A549 (cell line): ENCODE data around the gene HMCN1. TPM values are rescaled to one million over a fixed set of nuclear protein-coding genes. Genes with fewer than 3 reads are reported as not detected.

Experiments used
- MAFK ChIP-seq: fragments of 450-650 bp; IDR thresholded peaks from 2 replicates; pipeline ENCODE4 v1.6.1; 2014; ENCODE audit not compliant: partially characterized antibody
- ZNF302 ChIP-seq: fragments of 250-450 bp; sonication (Bioruptor Pico); IDR thresholded peaks from 2 replicates; pipeline ENCODE4 v1.9.0; 2021; ENCODE audit warnings: inconsistent platforms, mild to moderate bottlenecking, moderate library complexity
- polyA plus RNA-seq, 4 experiments: library from polyadenylated mRNA; depleted of rRNA in 3 of 4; stranded (reverse); fragments of >200 nt; fragmentation: RNase III in 1 of 4; extraction: RNeasy Plus Mini Kit Qiagen cat#74134 plus additional on column Dnase treatment in 1 of 4; gene quantifications; 2 replicates in 3 of 4; 3 replicates in 1 of 4; pipeline ENCODE4 v1.2.3, GENCODE V29; 2011 to 2017

HMCN1 gene
- polyA plus RNA-seq, 2 of the 4 experiments (the other 2 are of a cell fraction), result 0.03 to 0.06 TPM

GRCh38 chr1:186240436-186240835 lies 506.2 kb downstream of the HMCN1 start (continued):
- TF ChIP-seq ZNF302 (no peak), MAFK (no peak)
